K562 (cell line): Measurements from ENCODE around the gene MICAL2. TPM values are rescaled to one million over a fixed set of nuclear protein-coding genes. Genes with fewer than 3 reads are reported as not detected.
A peak's percentile ranks its signal among the peaks of the same experiment; 100 is the strongest.

Experiments
- BDP1 ChIP-seq: IDR thresholded peaks from 3 replicates; pipeline ENCODE4 v1.6.1; 2011; ENCODE audit not compliant: insufficient read length, insufficient read depth
- BRF1 ChIP-seq: IDR thresholded peaks from 3 replicates; pipeline ENCODE4 v1.6.1; 2011; ENCODE audit warnings: borderline replicate concordance, mild to moderate bottlenecking; ENCODE audit not compliant: insufficient read length; ENCODE audit errors: extremely low read depth
- CBX8 ChIP-seq: fragments of 200-600 bp; sonication (generic); IDR thresholded peaks from 2 replicates; pipeline ENCODE4 v1.6.1; 2012; ENCODE audit warnings: borderline replicate concordance, mixed run types, low read depth, mild to moderate bottlenecking, moderate library complexity, mixed read lengths, low read length, control low read depth, inconsistent platforms; ENCODE audit not compliant: poor library complexity, severe bottlenecking; ENCODE audit errors: extremely low read depth
- EWSR1 ChIP-seq: fragments of 450-650 bp; IDR thresholded peaks from 2 replicates; pipeline ENCODE4 v1.6.1; 2018; ENCODE audit warnings: borderline replicate concordance, mild to moderate bottlenecking, low read depth, moderate library complexity; ENCODE audit not compliant: partially characterized antibody
- HSF4 ChIP-seq: fragments of 250-450 bp; sonication (Bioruptor Pico); IDR thresholded peaks from 2 replicates; pipeline ENCODE4 v2.1.2; 2022; ENCODE audit warnings: mild to moderate bottlenecking, moderate library complexity, borderline replicate concordance
- KLF10 ChIP-seq: fragments of 250-450 bp; sonication (Bioruptor Pico); IDR thresholded peaks from 2 replicates; pipeline ENCODE4 v1.6.1; 2021; ENCODE audit warnings: matching md5 sums
- NFATC3 ChIP-seq: fragments of 450-650 bp; IDR thresholded peaks from 2 replicates; pipeline ENCODE4 v1.6.1; 2017; ENCODE audit warnings: mild to moderate bottlenecking
- NR2C1 ChIP-seq, 2 experiments: fragments of 450-650 bp; IDR thresholded peaks; 2 replicates each; pipeline ENCODE4 v1.6.1; 2017; ENCODE audit warnings: mild to moderate bottlenecking in 2 of 2, antibody characterized with exemption in 1 of 2, inconsistent platforms in 1 of 2, missing compliant biosample characterization in 1 of 2, missing genetic modification characterization in 1 of 2
- RERE ChIP-seq: sonication (generic); formaldehyde crosslinking; IDR thresholded peaks from 2 replicates; pipeline ENCODE4 v1.8.0; 2023; ENCODE audit warnings: missing genetic modification reagents, mild to moderate bottlenecking, borderline replicate concordance
- STAT6 ChIP-seq: sonication (generic); formaldehyde crosslinking; IDR thresholded peaks from 2 replicates; pipeline ENCODE4 v1.8.1; 2023; ENCODE audit warnings: mild to moderate bottlenecking, missing genetic modification reagents
- TBL1XR1 ChIP-seq, 2 experiments: IDR thresholded peaks; 2 replicates each; pipeline ENCODE4 v1.6.1; 2012; ENCODE audit warnings: improper control_type of control experiment in 2 of 2, low read length in 2 of 2, mild to moderate bottlenecking in 1 of 2
- ZBTB26 ChIP-seq: fragments of 450-650 bp; formaldehyde crosslinking; IDR thresholded peaks from 2 replicates; pipeline ENCODE4 v1.4.0; 2022; ENCODE audit warnings: missing genetic modification characterization
- ZBTB8A ChIP-seq: fragments of 450-650 bp; IDR thresholded peaks from 2 replicates; pipeline ENCODE4 v1.6.1; 2018; ENCODE audit warnings: mild to moderate bottlenecking, moderate library complexity; ENCODE audit not compliant: partially characterized antibody
- ZNF263 ChIP-seq: sonication (generic); formaldehyde crosslinking; IDR thresholded peaks from 2 replicates; pipeline ENCODE4 v1.8.0; 2022; ENCODE audit warnings: mild to moderate bottlenecking, missing genetic modification reagents, borderline replicate concordance
- ZNF316 ChIP-seq: fragments of 450-650 bp; IDR thresholded peaks from 2 replicates; pipeline ENCODE4 v1.6.1; 2016
- ZNF589 ChIP-seq: fragments of 200-800 bp; sonication (Bioruptor generic); IDR thresholded peaks from 2 replicates; pipeline ENCODE4 v1.6.1; 2016; ENCODE audit warnings: low read depth, missing genetic modification characterization, missing compliant biosample characterization
- polyA plus RNA-seq, 8 experiments: library from polyadenylated mRNA; depleted of rRNA in 4 of 8; stranded (reverse) in 5 of 8; unstranded in 3 of 8; fragments of >200 nt; fragmentation: Nextera tagmentation in 2 of 8; fragmentation: Illumina TruSeq in 1 of 8; extraction: Ambion mirVana in 2 of 8; extraction: Trizol in 1 of 8; gene quantifications; 2 replicates each; pipeline versions ENCODE4 v1.2.1 to v1.2.3, GENCODE V29; 2011 to 2014; ENCODE audit warnings: inconsistent platforms in 1 of 8, missing spikeins in 1 of 8
- total RNA-seq, 7 experiments: library from RNA; depleted of rRNA in 6 of 7; stranded (reverse); fragments of >200 nt in 6 of 7; fragmentation: Illumina TruSeq in 2 of 7; extraction: Trizol in 2 of 7; gene quantifications; 2 replicates each; pipeline versions ENCODE4 v1.2.1 to v1.2.3, GENCODE V29; 2011 to 2021; ENCODE audit warnings: low replicate concordance in 1 of 7

Gene MICAL2
- total and polyA plus RNA-seq, 9 of the 15 experiments (the other 6 are each of a cell fraction or from before 2014, with no cell fraction given) = 4.7 to 64.2 (median 33.6) TPM

- peak; percentile 44; the same call in 1 of the 2 replicates for TF ChIP-seq HSF4 (CRISPR knock-in tag)
- peak in 1 of 2 experiments; percentile 96; a peak in 2 of 4 replicates for TF ChIP-seq TBL1XR1 (IDR thresholded peaks at IDR 0.05; ENCODE audit: low read length in 2 of 2)
- TF ChIP-seq ZNF316 = no peak
- TF ChIP-seq BDP1 = no peak
- TF ChIP-seq EWSR1 = no peak
- peak; percentile 49; the same call in 1 of the 2 replicates for TF ChIP-seq NR2C1 (IDR thresholded peaks at IDR 0.05)
- TF ChIP-seq NR2C1 (tag; IDR thresholded peaks at IDR 0.05) = peak; percentile 49; the same call in 1 of the 2 replicates
- TF ChIP-seq NFATC3 = peak; percentile 72; the same call in 1 of the 2 replicates
- 0 out of 2 replicates have a peak, but pooled peaks have one; percentile 30 for TF ChIP-seq ZNF263 (CRISPR knock-in tag)
- TF ChIP-seq ZNF589 (CRISPR knock-in tag) = peak; percentile 99
- TF ChIP-seq ZBTB26 = no peak
- no peak for TF ChIP-seq BRF1
- TF ChIP-seq CBX8 = no peak
- no peak for TF ChIP-seq STAT6
- TF ChIP-seq KLF10 = no peak
- TF ChIP-seq ZBTB8A = no peak
- no peak for TF ChIP-seq RERE (CRISPR knock-in tag)
Measured at GRCh38 chr11:12200991-12201985, 90.9 kb downstream of the MICAL2 start (continued).
